ENCODE results near the gene TMEM179B. TPM values are rescaled to one million over a fixed set of nuclear protein-coding genes. Genes with fewer than 3 reads are reported as not detected.

TMEM179B gene
- total and polyA plus RNA-seq, 9 of the 15 experiments (the other 6 are each of a cell fraction or from before 2014, with no cell fraction given): 27.7 to 105 (median 37.0) TPM

- TF ChIP-seq TAF9B (IDR thresholded peaks at IDR 0.05; ENCODE audit: partially characterized antibody) (peak; percentile 89), ZNF253 (CRISPR knock-in tag; conservative IDR thresholded peaks at IDR 0.05) (no peak), ZBTB34 (CRISPR knock-in tag; IDR thresholded peaks at IDR 0.05) (no peak), MAFK (IDR thresholded peaks at IDR 0.05; ENCODE audit: low read length) (no peak), ATF4 (CRISPR knock-in tag; IDR thresholded peaks at IDR 0.05) (no peak), JUNB (CRISPR knock-in tag; conservative IDR thresholded peaks at IDR 0.05) (no peak), PRDM10 (IDR thresholded peaks at IDR 0.05; ENCODE audit: partially characterized antibody) (peak; percentile 69), NELFE (IDR thresholded peaks at IDR 0.05; ENCODE audit: insufficient read depth, insufficient read length) (no peak), ZNF431 (CRISPR knock-in tag; IDR thresholded peaks at IDR 0.05) (no peak), DPF2 (IDR thresholded peaks at IDR 0.05) (no peak), DLX4 (CRISPR knock-in tag; IDR thresholded peaks at IDR 0.05) (no peak), HMGXB4 (CRISPR knock-in tag; IDR thresholded peaks at IDR 0.05) (no peak), DNMT1 (IDR thresholded peaks at IDR 0.05) (no peak), MBD2 (IDR thresholded peaks at IDR 0.05; ENCODE audit: borderline replicate concordance, low read depth) (peak; percentile 96), FOXJ2 (tag; IDR thresholded peaks at IDR 0.05) (no peak), RNF219 (CRISPR knock-in tag; IDR thresholded peaks at IDR 0.05) (no peak), TAF15 (IDR thresholded peaks at IDR 0.05; ENCODE audit: low read depth, low read length) (no peak)
Observed at GRCh38 chr11:62831520-62832335, 44.5 kb downstream of the TMEM179B start, which contains the start of gene STX5 (continued).
